HUES6 (cell line): ENCODE results near the gene DNAJB12.
"Not testable (repeated sequence)": the region's sequence is repeated elsewhere in the genome, so short reads cannot be mapped to it uniquely, and the experiment has no call there.

Experiments used
- H3K27ac ChIP-seq: 2 replicates; pipeline ENCODE4 v1.7.0; 2013; ENCODE audit warnings: low read depth, mild to moderate bottlenecking, low read length, inconsistent platforms
- H3K27me3 ChIP-seq: 2 replicates; pipeline ENCODE4 v1.6.1; 2013; ENCODE audit warnings: low read length; ENCODE audit not compliant: control insufficient read depth, insufficient read depth
- H3K36me3 ChIP-seq: 2 replicates; pipeline ENCODE4 v1.6.1; 2013; ENCODE audit warnings: low read length; ENCODE audit not compliant: control insufficient read depth, insufficient read depth
- H3K4me1 ChIP-seq: 2 replicates; pipeline ENCODE4 v1.6.1; 2013; ENCODE audit warnings: low read length; ENCODE audit not compliant: control insufficient read depth, insufficient read depth
- H3K4me3 ChIP-seq: 2 replicates; pipeline ENCODE4 v1.5.1; 2013; ENCODE audit warnings: low read depth, low read length
- H3K9ac ChIP-seq: one replicate; pipeline ENCODE4 v1.6.1; 2013; ENCODE audit warnings: mild to moderate bottlenecking, low read length
- H3K9me3 ChIP-seq: 2 replicates; pipeline ENCODE4 v1.6.1; 2013; ENCODE audit warnings: low read depth, low read length; ENCODE audit not compliant: control insufficient read depth, insufficient read depth

The DNAJB12 gene

GRCh38 chr10:72353028-72353964 is 1.4 kb downstream of the DNAJB12 start:
- H3K36me3 ChIP-seq = peaks cover 8% of the 10 kb centered on the region; the same call in 1 of the 2 replicates
- H3K27ac ChIP-seq = peak overlapping the region; percentile 98

GRCh38 chr10:72351479-72351878 is 3.2 kb downstream of the DNAJB12 start:
- Histone ChIP-seq H3K9me3 (no peaks in the 10 kb centered on the region), H3K4me1 (peaks cover 18% of the 10 kb centered on the region), H3K27me3 (no peaks in the 10 kb centered on the region), H3K36me3 (peaks cover 9% of the 10 kb centered on the region; the same call in 1 of the 2 replicates), H3K27ac (no peak overlapping the region), H3K9ac (no peak overlapping the region), H3K4me3 (no peak overlapping the region)

More at GRCh38 chr10:72353028-72353964, 1.4 kb downstream of the DNAJB12 start:
- Histone ChIP-seq H3K9me3 (no peaks in the 10 kb centered on the region), H3K4me3 (peak overlapping the region; percentile 92), H3K27me3 (no peaks in the 10 kb centered on the region), H3K9ac (peak overlapping the region; percentile 94), H3K4me1 (peaks cover 18% of the 10 kb centered on the region)

GRCh38 chr10:72349438-72349837 is 5.3 kb downstream of the DNAJB12 start:
- no peaks in the 10 kb centered on the region for H3K9me3 ChIP-seq
- no peak overlapping the region for H3K4me3 ChIP-seq
- peaks cover 18% of the 10 kb centered on the region for H3K4me1 ChIP-seq
- no peak overlapping the region for H3K27ac ChIP-seq
- no peaks in the 10 kb centered on the region for H3K27me3 ChIP-seq
- peaks cover 15% of the 10 kb centered on the region; the same call in 1 of the 2 replicates for H3K36me3 ChIP-seq
- H3K9ac ChIP-seq = no peak overlapping the region

DNA sequence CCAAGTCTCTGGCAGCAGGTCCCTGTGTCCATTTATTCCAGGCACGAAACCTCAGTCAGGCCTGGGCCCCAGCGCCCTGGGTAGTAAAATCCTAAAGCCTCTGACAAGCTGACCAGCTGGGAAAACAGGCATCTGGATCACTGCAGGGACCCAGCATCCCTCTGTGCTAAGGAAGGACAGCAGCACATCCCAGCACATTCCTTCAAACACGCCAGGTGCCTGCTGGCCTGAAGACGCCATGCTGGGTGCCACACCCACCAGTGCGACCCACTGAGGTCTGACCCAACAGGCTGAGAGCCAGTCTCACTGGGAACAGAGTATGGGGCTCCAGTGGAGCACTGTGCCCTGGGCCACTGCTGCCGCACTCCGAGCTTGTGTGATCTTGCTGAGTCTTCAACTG is 6.4 kb downstream of the DNAJB12 start:
- H3K9ac ChIP-seq = no peak overlapping the region
- H3K36me3 ChIP-seq = peaks cover 24% of the 10 kb centered on the region
- no peaks in the 10 kb centered on the region for H3K27me3 ChIP-seq
- H3K27ac ChIP-seq = no peak overlapping the region
- H3K9me3 ChIP-seq = no peaks in the 10 kb centered on the region
- H3K4me3 ChIP-seq = no peak overlapping the region
- H3K4me1 ChIP-seq = peaks cover 15% of the 10 kb centered on the region

DNA sequence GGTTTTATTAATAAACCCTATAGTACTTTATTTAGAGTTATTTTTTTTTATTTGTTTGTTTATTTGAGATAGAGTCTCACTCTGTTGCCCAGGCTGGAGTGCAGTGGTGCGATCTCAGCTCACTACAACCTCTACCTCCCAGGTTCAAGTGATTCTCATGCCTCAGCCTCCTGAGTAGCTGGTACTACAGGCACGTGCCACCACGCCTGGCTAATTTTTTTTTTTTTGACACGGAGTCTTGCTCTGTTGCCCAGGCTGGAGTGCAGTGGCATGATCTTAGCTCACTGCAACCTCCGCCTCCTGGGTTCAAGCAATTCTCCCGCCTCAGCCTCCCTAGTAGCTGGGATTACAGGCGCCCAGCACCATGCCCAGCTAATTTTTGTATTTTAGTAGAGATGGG is 8.6 kb downstream of the DNAJB12 start:
- H3K4me3 ChIP-seq, H3K27ac ChIP-seq, H3K9me3 ChIP-seq, H3K9ac ChIP-seq, H3K4me1 ChIP-seq, H3K27me3 ChIP-seq: not testable (repeated sequence)
- H3K36me3 ChIP-seq = peaks cover 41% of the 10 kb centered on the region

GRCh38 chr10:72344932-72345331 is 9.8 kb downstream of the DNAJB12 start:
- Histone ChIP-seq H3K9ac (no peak overlapping the region), H3K9me3 (no peaks in the 10 kb centered on the region), H3K36me3 (peaks cover 43% of the 10 kb centered on the region), H3K27me3 (no peaks in the 10 kb centered on the region), H3K27ac (no peak overlapping the region), H3K4me3 (no peak overlapping the region), H3K4me1 (no peaks in the 10 kb centered on the region; the same call in 1 of the 2 replicates)

DNA sequence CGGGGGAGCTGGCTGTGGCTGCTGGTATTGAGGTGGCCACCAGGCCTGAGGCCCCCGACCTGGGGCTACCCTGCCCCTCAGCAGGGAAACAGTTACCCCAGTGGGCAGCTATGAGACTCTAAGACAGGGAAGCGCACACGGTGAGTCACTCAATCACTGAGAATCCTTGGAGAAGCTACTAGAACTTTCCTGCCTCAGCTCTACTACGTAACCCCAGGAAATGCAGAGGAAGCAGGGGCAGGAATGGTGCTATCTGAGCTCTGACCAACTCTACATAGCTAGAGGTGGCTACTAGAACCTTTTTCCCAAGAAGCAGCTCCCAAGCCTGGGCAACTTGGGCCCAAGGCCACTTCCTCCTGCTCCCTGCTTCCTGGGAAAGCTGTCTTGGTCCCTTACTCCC is 11.8 kb downstream of the DNAJB12 start:
- H3K27me3 ChIP-seq = no peaks in the 10 kb centered on the region
- no peak overlapping the region for H3K4me3 ChIP-seq
- no peak overlapping the region; the same call in 1 of the 2 replicates for H3K27ac ChIP-seq
- no peaks in the 10 kb centered on the region for H3K4me1 ChIP-seq
- H3K9ac ChIP-seq = no peak overlapping the region
- H3K36me3 ChIP-seq = peaks cover 45% of the 10 kb centered on the region
- H3K9me3 ChIP-seq = no peaks in the 10 kb centered on the region

DNA sequence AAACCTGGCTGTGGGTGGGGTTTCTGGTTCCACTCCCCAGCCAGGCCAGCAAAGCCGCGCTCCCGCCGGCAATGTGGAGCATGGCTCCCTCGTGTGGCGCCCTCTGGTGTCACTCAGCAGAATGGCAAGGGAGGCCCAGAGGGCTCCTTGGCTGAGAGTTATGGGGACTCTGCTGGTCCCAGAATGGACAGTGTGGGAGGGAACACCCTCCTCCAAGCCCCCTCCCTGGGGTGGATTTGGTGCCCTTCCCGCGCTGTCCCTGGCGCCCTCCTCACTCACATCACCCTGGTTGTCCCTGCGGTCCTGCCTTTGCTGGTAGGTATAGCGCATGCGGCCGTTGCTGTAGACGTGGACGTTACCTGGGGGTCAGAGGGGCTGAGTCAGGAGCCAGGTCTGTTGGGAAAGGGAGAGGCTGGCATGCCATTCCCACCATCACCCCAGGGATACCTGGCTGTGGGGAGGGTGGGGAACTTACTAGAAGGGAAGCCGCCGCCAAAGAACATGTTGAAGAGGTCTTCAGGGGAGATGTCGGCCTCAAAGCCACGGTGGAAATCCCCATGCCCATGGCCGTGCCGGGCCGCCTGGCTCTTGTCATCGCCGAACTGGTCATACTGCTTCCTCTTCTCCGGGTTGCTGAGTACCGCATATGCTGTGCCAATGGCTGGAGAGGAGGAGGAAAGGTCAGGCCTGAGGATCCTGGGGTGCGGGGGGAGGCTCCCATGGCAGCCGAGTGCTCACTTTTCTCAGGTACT is 14.0 kb downstream of the DNAJB12 start:
- Histone ChIP-seq H3K9ac (no peak overlapping the region), H3K27ac (no peak overlapping the region)

GRCh38 chr10:72338180-72338579 is 16.5 kb downstream of the DNAJB12 start:
- H3K9me3 ChIP-seq = no peaks in the 10 kb centered on the region
- H3K4me3 ChIP-seq = no peak overlapping the region
- H3K36me3 ChIP-seq = peaks cover 55% of the 10 kb centered on the region
- peaks cover 24% of the 10 kb centered on the region; the same call in 1 of the 2 replicates for H3K4me1 ChIP-seq
- H3K9ac ChIP-seq = no peak overlapping the region
- H3K27me3 ChIP-seq = no peaks in the 10 kb centered on the region
- H3K27ac ChIP-seq = no peak overlapping the region

More for the DNA sequence above, 14.0 kb downstream of the DNAJB12 start:
- Histone ChIP-seq H3K9me3 (no peaks in the 10 kb centered on the region), H3K4me1 (peaks cover 4% of the 10 kb centered on the region; the same call in 1 of the 2 replicates), H3K27me3 (no peaks in the 10 kb centered on the region), H3K4me3 (no peak overlapping the region), H3K36me3 (peaks cover 63% of the 10 kb centered on the region)

DNA sequence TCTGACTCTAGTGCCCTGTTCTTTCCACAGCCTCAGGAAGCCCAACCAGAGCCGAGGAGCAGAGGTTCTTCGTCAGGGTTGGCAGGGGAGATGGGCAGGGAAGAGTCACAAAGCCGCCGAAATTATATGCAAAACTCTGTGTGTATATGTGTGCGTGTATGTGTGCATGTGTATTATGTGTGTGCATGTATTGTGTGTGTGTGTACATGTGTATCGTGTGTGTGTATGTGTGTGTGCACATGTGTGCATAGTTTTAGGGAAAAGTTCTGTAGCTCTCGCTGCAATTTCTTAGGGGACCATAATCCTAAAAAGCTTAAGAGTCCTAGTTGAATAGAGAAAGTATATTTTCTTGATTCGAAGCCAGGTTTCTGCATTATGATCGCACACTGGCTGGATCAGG is 17.0 kb downstream of the DNAJB12 start:
- Histone ChIP-seq H3K4me3 (no peak overlapping the region), H3K36me3 (peaks cover 50% of the 10 kb centered on the region), H3K9me3 (no peaks in the 10 kb centered on the region), H3K9ac (no peak overlapping the region), H3K27me3 (no peaks in the 10 kb centered on the region), H3K27ac (no peak overlapping the region), H3K4me1 (peaks cover 28% of the 10 kb centered on the region; the same call in 1 of the 2 replicates)
